Stimulated activated CD8-positive, alpha-beta memory T cell treated with anti-CD3 and anti-CD28 coated beads, Interleukin-7, amount 100 ng/mL, for 1 hour (primary cell): ENCODE data around the gene CTNNBL1.

Source experiments
- DNase-seq, 2 donors: peaks; one replicate each; pipeline ENCODE4 v3.0.0-alpha.2; 2020; ENCODE audit warnings: low read depth in 2 of 2

CTNNBL1 gene

DNA sequence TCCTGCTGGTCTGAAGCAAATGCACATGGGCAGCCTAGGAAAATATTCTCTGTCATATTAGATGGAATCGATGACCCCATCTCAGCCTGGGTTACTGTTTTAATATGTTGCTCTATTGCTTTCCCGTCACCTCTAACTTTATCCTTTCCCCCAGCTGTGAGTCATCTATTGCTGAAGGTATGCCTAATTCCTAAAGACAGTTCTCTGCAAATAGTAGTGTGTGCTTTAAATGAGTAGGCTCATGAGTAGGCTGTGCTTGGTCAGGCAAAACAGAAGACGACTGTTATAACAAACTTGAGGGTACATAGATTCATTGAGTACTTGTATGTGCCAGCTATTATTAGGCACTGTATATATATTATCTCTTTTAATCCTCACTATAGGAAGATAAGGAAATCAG, 47.2 kb downstream of the CTNNBL1 start:
- DNase-seq: no peak

DNA sequence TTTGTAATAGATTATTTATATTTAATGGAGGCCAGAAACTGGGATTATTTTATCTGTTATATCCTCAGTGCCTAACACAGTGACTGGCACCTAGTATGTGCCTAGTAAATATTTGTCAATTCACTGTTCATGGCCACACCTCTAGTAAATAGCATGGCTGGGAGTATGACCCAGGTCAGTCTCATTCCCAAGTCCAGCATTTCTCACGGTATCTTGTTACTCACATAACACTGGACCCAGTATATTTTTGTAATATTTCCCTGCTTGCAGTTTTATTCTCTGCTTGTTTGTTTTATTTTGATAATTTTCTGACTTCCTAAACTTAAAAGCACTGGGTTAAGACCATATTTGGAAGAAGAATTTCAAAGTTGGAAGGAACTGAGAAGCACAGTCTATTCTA, 47.7 kb downstream of the CTNNBL1 start:
- DNase-seq: no peak

- DNase-seq: no peak
Observed at GRCh38 chr20:37742131-37742530, 48.3 kb downstream of the CTNNBL1 start.

- DNase-seq: no peak
Observed at GRCh38 chr20:37744347-37744746, 50.5 kb downstream of the CTNNBL1 start.

DNA sequence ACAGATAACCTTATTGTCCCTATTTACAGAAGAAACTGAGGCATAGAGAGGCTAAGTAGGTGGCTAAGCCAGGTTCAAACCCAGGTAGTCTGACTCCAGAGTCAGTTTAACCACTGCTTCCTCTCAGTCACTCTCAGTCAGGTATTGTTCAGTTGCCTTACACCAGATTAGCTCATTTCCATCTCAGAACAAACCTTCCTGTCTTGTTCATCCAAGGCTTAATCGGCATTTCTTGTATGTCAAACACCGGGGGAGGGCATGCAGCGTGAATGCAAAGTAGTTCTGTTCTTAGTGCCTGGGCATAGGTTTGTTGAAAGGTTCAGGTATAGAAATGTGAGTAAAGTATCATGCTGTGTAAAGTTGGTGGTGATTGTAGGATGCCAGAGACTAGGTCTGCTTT, 51.7 kb downstream of the CTNNBL1 start:
- DNase-seq: no peak

GRCh38 chr20:37748015-37748414, 54.2 kb downstream of the CTNNBL1 start:
- no peak for DNase-seq

DNA sequence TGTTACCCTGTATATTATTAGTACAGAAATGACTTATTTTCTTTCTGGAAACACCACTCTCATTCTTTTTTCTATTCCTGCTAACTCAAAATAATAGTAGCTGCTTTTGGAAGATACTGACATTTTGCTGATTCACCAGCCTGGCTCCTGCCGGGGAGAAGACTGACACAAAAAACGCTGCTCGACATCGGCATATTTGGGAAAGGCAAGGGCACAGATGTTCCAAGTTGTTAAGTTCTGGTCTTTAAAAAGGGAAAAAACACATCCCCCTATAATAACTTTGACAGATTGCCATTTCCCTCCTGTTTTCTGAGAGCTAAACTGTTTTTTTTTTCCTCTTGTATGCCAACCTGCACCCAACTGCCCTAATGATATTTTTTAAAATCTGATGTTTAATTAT, 55.4 kb downstream of the CTNNBL1 start:
- DNase-seq: no peak

GRCh38 chr20:37749620-37750403, 56.0 kb downstream of the CTNNBL1 start:
- DNase-seq: no peak

- DNase-seq: no peak
Observed at GRCh38 chr20:37755665-37756064, 61.8 kb downstream of the CTNNBL1 start.

GRCh38 chr20:37756234-37756633, 62.4 kb downstream of the CTNNBL1 start:
- DNase-seq: no peak

DNA sequence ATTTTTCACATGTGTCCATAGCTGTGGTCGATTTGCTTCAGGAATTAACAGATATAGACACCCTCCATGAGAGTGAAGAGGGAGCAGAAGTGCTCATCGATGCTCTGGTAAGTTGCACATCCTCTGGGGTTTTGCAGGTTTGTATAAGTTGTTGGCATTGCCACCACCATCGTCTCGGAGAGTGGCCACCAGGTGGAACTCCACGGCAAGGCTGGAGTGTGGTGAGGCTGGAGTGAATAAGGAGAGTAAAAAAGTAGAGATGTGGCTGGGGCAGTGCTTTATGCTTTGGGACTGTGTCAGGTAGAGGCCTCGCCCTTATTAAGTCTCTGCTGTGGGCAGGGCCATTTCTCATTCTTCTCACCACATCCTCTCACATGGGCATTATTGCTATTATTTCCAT, 63.7 kb downstream of the CTNNBL1 start:
- no peak for DNase-seq

DNA sequence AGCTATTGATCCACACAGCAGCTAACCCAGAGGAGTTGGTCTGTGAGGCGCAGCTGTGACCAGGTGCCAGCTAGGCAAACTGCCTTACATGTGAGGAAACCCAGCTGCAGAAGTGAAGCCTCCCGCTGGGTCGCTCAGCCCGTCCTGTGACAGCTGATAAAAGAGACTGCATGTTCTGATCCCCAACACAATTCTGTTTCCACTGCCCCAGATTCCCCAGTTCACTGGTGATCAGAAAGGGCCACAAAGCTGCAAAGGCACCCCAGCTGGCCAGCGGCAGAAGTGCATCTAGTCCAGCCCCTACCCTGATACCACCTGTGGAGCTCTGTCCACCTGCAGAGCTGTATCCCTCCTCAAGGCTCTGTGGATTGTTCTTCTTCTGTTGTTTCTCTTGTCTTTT, 64.5 kb downstream of the CTNNBL1 start:
- DNase-seq: no peak

DNA sequence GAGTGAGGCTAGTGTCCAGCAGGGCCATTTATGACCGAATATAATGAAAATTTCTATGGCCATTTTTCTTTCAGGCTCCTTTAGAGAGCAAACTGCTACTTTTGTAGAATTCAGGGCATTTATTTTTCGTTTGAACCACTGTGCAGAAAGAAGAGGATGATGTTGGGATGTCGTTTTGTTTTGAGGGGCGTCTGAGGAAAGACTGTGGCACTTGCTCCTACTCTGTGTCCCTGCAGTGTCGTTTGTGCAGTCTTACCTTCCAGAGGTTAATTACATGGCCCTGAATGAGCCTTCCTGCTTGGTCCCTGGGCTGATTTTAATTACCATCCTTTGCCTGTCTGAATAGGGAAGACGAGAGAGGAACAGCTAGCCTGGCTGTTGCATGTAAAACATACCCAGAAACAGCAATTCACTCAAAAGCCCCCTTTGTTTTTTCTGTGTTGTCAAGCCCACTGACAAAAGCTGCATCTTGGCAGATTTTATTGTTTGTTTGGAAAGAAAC, 65.3 kb downstream of the CTNNBL1 start:
- no peak for DNase-seq

DNA sequence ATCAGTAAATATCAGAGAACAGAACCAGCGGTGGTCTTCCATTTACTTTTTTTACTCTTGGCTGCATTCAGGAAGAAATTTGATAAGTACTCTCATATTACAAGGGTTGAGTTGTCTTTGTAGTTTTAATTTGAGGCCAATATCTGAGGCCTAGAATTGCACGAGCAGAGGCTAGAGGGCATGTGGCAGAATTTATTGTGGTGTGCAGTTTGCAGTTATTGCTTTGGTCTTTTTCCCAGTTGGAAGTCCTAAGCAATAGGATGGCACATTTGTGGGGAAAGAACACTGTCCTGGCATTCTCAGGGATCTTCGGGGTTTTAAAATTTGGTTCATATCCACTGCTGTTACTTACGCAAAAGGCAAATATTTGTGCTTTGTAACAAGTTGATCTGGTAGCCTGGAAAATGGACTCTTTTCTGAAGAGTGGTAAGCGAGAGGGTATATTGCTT, 66.0 kb downstream of the CTNNBL1 start:
- DNase-seq: no peak

GRCh38 chr20:37760322-37760721, 66.5 kb downstream of the CTNNBL1 start:
- DNase-seq: no peak

DNA sequence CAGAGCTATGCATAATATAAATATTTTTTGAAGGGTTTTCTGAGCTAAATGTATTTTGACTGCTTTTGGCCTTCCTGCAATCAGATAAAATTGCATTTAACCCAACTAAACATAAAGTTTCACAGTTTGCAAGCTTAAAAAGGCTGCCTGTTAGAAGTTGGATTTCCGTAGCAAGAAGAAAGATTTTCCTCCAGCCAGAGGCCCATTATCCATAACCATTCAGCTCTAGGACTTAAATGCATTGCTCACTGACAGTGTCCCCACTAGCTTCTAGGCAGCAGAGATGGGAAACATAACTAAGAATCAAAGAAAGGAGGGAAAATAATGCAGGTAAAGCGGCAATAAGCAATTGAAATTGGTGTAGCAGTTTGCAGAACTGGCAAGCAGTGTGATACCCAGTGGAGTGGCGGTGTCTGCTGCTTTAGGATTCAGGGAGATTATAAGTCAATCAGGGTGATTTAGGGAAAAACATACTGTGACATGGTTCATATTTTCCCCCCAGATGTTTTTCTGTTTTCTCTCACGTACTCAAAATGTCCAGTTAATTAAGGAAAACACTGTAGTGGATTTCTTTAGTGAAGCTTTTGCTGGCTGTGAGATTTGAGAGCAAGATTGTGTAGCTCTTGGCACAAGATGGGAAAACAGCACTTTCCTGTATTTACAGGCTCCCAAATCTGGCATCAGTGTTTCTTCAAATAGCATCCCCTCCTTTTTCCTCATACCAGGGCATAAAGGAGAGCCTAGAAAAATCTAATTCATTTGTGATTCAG, 69.1 kb downstream of the CTNNBL1 start:
- DNase-seq: no peak

DNA sequence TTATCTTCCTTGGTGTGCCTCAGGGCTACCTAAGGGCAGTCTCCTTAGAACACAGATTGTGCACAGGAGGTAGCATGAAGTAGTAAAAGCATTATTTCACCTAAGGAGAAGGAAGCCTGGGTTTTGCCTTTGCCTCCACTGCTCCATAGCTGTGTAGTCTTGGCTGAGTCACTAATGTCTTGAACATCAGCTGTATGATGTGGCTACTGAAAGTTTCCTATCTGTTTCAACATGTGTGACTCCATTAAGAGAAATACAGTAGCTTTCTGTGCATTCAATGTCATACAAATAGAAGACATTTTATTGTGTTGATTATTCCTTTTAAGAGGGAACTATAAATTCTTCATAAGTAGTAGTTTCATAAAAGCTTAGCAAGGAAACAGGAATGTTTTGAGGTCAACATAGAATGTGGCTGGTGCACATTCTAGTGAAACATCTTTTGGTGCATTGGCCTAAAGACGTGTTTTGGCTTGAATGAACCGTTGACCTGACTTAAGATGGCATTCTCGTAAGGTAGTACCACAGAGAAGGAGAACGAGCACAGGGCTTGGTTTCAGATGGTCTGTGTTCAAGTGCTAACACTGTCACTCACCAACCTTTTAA, 70.6 kb downstream of the CTNNBL1 start:
- DNase-seq: no peak

DNA sequence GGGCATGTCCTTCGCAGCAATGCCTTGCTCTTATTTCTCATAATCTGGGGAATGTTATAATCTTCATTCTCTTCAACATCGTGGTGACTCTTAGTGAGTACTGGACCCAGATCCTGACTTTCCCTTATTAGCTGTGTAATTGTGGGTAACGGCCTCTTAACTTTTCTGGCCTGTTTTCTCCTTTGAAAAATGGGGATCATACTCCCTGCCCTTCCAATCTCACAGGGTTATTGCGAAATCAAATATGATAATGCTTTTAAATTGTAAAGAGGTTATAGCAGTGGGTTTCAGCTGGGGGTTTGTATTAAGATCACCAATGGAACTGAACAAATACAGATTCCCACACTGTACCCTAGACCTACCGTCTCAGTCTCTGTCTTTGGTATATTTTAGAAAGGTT, 77.1 kb downstream of the CTNNBL1 start:
- DNase-seq: no peak

DNA sequence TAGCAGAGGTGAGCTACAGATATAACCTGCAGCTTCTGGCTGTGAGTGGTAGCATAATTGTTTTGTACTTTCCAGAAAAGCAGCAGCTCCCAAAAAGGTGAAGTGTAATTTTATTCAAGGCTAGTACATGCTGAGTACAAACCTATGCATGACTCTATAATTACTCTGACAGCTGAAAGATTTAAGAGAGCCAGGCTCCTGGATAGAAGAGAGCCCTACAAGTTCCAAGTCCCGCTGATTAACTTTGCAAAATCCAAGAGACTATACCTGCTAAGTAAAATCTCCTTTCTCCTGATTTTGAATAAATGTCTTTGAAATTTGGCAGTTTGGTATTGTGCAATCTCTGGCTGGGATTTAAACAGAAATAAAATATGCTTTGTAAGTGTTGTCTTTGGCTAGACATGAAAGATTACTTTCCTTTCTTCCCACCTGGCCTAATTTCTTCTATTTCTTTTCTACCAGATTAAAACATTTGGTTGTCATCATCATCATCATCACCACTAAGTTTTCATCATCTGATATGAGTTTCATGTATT, 79.5 kb downstream of the CTNNBL1 start:
- no peak for DNase-seq

GRCh38 chr20:37774156-37774555, 80.3 kb downstream of the CTNNBL1 start:
- no peak for DNase-seq

DNA sequence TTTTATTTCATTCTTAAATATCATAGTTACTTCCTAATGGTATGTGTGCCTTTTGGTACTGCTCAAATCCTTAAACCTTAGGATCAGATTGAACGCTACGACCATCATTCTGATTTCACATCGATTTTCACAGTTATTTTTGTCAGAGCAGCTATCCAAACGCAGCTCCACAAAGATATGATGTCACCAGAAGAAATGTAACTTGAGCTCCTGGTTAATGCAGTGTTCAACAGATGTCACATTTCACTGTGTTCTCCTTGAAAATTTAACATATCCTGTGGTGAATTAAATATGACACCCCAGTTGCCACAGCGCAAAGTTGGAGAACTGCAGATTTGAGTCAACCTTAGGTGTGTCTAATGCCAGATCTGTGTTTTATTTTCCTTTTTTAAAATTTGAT, 81.4 kb downstream of the CTNNBL1 start:
- DNase-seq: no peak

- no peak for DNase-seq
Observed at GRCh38 chr20:37776049-37776448, 82.2 kb downstream of the CTNNBL1 start.
